GM19240 (cell line): Measurements from ENCODE around the gene APOBEC2.

Experiments
- DNase-seq: peaks from one replicate; pipeline ENCODE4 v3.0.0; 2011; ENCODE audit warnings: low spot score; ENCODE audit not compliant: insufficient read length

Gene APOBEC2

GRCh38 chr6:41037107-41037900 is 15.7 kb upstream of the APOBEC2 start:
- no peak for DNase-seq

- DNase-seq: no peak
These were observed 14.8 kb upstream of the APOBEC2 start for GRCh38 chr6:41038205-41038604.

- DNase-seq: peak; percentile 66
These were observed 13.7 kb upstream of the APOBEC2 start, which contains the start of gene UNC5CL for GRCh38 chr6:41039060-41039998. Gene UNC5CL, minus strand, starts transcription at chr6:41039221. Its CDS starts 4,147 bp downstream, at chr6:41035074.

- DNase-seq: no peak
These were observed 12.7 kb upstream of the APOBEC2 start for GRCh38 chr6:41040101-41040939.

GRCh38 chr6:41040940-41041536 is 12.0 kb upstream of the APOBEC2 start:
- no peak for DNase-seq

GRCh38 chr6:41042226-41043055 is 10.6 kb upstream of the APOBEC2 start, which contains the start of gene TSPO2:
Gene TSPO2, plus strand, starts transcription at chr6:41042467. Its CDS starts 519 bp downstream, at chr6:41042986.
- DNase-seq: no peak

- no peak for DNase-seq
These were observed 9.9 kb upstream of the APOBEC2 start for GRCh38 chr6:41043151-41043550.

GRCh38 chr6:41045664-41046063 is 7.3 kb upstream of the APOBEC2 start:
- DNase-seq: no peak

- DNase-seq: no peak
These were observed 6.9 kb upstream of the APOBEC2 start for GRCh38 chr6:41046084-41046483.

GRCh38 chr6:41047306-41047705 is 5.7 kb upstream of the APOBEC2 start:
- no peak for DNase-seq

- DNase-seq: no peak
These were observed 5.0 kb upstream of the APOBEC2 start for GRCh38 chr6:41047745-41048732.

- no peak for DNase-seq
These were observed 3.5 kb upstream of the APOBEC2 start for GRCh38 chr6:41049521-41049920.

- DNase-seq: no peak
These were observed 3.0 kb upstream of the APOBEC2 start for GRCh38 chr6:41049955-41050354.

GRCh38 chr6:41050536-41050935 is 2.5 kb upstream of the APOBEC2 start:
- no peak for DNase-seq

GRCh38 chr6:41051873-41052272 is 1.1 kb upstream of the APOBEC2 start:
- no peak for DNase-seq

GRCh38 chr6:41054511-41054910 is 1.5 kb downstream of the APOBEC2 start:
- no peak for DNase-seq

- no peak for DNase-seq
These were observed 2.1 kb downstream of the APOBEC2 start for GRCh38 chr6:41055149-41055548.

- no peak for DNase-seq
These were observed 3.9 kb downstream of the APOBEC2 start for GRCh38 chr6:41056768-41057490.
